Measurements from ENCODE around the gene MYO10.

- TF ChIP-seq CTCF (conservative IDR thresholded peaks at IDR 0.05; ENCODE audit: low read length) (no peak), EZH2phosphoT487 (IDR thresholded peaks at IDR 0.05; ENCODE audit: borderline replicate concordance, low read depth, low read length) (no peak)
These were observed 69.8 kb downstream of the MYO10 start for GRCh38 chr5:16866273-16866672.

Data from OCI-LY7 (cell line).